B cell (primary cell): Measurements from ENCODE around the gene C4orf17.

Experiments used
- CTCF ChIP-seq: fragments of 200-600 bp; IDR thresholded peaks from one replicate; pipeline ENCODE4 v1.8.0; 2022; ENCODE audit warnings: antibody characterized with exemption, mild to moderate bottlenecking
- EZH2 ChIP-seq: IDR thresholded peaks from 2 replicates; pipeline ENCODE4 v1.6.1; 2012; ENCODE audit warnings: borderline replicate concordance, low read depth, mild to moderate bottlenecking, moderate library complexity, low read length; ENCODE audit not compliant: insufficient read depth, poor library complexity, severe bottlenecking

GRCh38 chr4:99573735-99574368 lies 63.0 kb downstream of the C4orf17 start:
- no peak for TF ChIP-seq CTCF
- no peak for TF ChIP-seq EZH2
